Astrocyte of the cerebellum (primary cell): ENCODE measurements around the gene USP2.
A peak's percentile ranks its signal among the peaks of the same experiment; 100 is the strongest.

ENCODE experiments used
- DNase-seq: peaks from one replicate; pipeline ENCODE4 v3.0.0-alpha.2; 2011; ENCODE audit warnings: low read depth
- H3K4me3 ChIP-seq: 2 replicates; pipeline ENCODE4 v1.5.1; 2011; ENCODE audit warnings: mild to moderate bottlenecking, low read depth, low read length, moderate library complexity
- in situ Hi-C: cut with HindIII; loops from 2 replicates; pipeline ENCODE4 v1.10.0; 2017; ENCODE audit warnings: low sequenced_read_pairs
- TF ChIP-seq, protein P1 (sequence below): IDR thresholded peaks from 2 replicates; pipeline ENCODE4 v1.5.1; 2012; ENCODE audit warnings: low read length, low read depth, moderate library complexity, mild to moderate bottlenecking; ENCODE audit errors: missing control alignments

Gene USP2

DNA sequence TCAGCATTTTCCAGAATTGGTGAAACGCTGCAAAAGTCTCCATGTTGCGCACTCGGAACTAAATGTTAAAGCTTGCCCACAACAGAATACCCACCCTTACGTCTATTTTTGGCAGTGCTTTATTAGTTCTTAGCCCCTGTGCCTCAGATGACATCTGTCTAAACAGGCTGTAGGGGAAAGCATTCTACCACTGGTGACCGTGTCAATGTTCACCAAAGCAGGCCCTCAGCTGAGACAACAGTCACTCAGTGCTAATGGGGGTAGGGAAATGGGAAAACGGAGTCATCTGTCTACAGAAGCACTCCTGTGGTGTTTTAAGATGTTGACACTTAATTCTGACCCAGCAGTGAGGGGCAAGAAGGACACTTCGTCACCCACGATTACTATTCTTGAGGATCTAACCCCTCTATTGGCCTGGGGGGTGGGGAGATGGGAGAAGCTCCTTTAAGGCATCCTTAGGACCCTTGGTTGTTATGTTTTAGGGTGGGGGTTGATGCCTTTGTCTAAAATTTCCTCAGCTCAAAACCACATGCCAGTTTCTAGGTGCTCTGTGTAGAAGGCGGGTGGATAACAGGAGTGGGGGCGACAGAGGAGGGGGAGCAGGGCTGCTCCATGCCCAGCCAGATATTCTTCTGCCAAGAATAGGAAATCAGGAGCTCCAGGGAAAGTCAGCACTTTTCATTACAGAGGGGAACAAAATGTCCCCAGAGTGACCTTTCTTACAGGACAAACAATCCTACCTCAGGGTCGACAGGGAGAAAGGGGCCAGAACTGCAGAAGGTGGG, 19.4 kb downstream of the USP2 start:
- H3K4me3 ChIP-seq = no peak overlapping the region
- TF ChIP-seq, protein P1, sequence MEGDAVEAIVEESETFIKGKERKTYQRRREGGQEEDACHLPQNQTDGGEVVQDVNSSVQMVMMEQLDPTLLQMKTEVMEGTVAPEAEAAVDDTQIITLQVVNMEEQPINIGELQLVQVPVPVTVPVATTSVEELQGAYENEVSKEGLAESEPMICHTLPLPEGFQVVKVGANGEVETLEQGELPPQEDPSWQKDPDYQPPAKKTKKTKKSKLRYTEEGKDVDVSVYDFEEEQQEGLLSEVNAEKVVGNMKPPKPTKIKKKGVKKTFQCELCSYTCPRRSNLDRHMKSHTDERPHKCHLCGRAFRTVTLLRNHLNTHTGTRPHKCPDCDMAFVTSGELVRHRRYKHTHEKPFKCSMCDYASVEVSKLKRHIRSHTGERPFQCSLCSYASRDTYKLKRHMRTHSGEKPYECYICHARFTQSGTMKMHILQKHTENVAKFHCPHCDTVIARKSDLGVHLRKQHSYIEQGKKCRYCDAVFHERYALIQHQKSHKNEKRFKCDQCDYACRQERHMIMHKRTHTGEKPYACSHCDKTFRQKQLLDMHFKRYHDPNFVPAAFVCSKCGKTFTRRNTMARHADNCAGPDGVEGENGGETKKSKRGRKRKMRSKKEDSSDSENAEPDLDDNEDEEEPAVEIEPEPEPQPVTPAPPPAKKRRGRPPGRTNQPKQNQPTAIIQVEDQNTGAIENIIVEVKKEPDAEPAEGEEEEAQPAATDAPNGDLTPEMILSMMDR = no peak
- DNase-seq = no peak
- in situ Hi-C loops = loop anchor here (25.0 kb wide), 1 partner anchor 350 kb away; no protein-coding TSS in a partner anchor

DNA sequence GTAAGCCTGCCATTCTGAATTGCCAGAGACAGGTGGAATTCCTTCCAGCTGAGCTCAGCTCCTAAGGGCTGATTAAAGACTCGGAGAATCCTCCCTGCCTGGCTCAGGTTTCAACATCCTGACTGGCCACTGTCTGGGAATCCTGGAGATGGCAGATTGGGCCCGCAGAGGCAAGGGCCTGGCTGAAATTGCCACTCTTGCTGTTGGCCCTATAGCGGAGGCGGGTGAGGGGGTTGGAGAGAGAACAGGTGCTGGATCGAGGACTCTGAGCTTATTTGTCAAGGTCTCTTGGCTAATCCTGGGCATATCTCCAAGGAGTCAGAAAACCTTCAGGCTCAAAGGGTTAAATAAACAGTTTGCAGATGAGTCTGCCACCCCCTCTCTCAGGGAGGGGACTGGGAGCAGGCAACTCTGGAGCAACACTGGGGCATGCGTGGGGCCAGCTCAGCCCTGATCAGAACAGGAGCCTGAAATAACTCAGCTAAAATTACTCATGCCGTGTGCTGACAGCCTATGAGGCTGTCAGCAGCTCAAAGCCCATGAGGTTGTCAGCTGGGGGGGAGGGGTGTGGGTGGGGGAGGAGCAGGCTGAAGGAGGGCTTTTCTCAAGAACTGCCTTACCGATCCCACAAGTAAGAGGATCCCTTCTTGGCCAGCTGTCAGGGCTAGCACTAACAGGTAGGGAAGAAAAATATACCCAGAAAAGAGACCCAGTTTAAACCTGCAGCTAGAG, 20.3 kb downstream of the USP2 start:
- no peak for DNase-seq
- no peak overlapping the region for H3K4me3 ChIP-seq
- in situ Hi-C loops = loop anchor here (25.0 kb wide), 1 partner anchor 351 kb away; no protein-coding TSS in a partner anchor
- TF ChIP-seq, protein P1 = no peak

DNA sequence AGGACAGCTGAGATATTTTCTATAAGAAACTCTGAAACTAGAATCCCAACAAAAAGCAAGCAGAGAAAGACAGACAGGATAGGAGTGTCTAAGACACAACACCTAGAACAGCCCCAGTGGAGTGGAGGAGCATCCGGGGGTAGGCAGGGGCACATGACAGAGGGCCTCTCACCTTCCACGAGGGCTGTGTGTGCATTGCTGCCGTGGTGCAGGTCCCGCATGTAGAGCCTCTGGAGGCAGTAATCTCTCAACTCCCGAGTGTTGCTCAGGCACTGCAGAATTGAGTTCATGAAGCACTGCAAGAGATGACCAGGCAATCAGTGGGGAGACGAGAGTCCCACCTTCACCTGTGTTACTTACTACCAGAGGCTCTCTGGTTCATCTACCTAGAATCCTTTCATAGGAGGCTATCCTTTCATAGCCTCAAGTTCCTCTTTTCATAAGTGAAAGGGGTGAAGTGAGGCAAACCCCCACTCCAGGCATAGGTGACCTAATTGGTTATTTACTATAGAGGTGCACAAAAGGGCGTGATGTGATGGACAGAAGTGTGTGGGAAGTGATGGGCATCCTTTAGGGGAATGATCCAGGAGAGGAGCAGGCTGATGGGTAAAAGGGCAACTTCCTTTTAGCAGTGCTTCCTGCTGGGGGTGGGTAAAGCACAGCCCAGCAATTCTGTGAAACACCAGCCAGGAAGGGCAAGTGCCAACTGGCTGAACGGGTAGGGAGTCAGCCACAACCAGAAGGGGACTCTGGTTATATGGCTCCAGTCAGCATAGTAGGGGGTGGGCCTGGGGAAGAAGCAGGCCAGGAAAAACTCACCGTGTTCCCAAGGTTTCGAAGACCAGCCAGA, 21.9 kb downstream of the USP2 start:
- DNase-seq = no peak
- in situ Hi-C loops = loop anchor here (25.0 kb wide), 1 partner anchor 353 kb away; no protein-coding TSS in a partner anchor
- TF ChIP-seq, protein P1 = no peak
- H3K4me3 ChIP-seq = no peak overlapping the region

DNA sequence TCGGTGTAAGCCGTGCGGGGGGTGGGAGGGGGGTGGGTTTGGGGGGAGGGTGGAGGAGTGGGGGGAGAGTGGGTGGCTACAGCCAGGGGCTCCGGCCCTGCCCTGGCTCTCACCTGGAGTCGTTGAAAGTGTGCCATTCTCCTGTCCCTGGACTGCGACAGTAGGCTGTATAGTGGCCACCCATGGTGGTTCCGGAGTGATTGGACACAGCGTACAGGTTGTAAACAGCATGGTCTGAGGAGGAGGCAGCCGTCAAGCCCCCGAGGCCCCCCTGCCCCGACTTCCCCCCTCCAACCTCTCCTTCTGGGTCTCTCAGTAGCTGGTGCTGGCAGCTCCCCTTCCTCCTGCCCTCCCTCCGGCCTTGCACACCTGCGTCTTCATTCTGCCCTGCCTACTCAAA, 24.4 kb downstream of the USP2 start:
- in situ Hi-C loops = loop anchor here (25.0 kb wide), 1 partner anchor 355 kb away; no protein-coding TSS in a partner anchor
- H3K4me3 ChIP-seq = peak overlapping the region; percentile 53
- TF ChIP-seq, protein P1 = no peak
- DNase-seq = no peak

DNA sequence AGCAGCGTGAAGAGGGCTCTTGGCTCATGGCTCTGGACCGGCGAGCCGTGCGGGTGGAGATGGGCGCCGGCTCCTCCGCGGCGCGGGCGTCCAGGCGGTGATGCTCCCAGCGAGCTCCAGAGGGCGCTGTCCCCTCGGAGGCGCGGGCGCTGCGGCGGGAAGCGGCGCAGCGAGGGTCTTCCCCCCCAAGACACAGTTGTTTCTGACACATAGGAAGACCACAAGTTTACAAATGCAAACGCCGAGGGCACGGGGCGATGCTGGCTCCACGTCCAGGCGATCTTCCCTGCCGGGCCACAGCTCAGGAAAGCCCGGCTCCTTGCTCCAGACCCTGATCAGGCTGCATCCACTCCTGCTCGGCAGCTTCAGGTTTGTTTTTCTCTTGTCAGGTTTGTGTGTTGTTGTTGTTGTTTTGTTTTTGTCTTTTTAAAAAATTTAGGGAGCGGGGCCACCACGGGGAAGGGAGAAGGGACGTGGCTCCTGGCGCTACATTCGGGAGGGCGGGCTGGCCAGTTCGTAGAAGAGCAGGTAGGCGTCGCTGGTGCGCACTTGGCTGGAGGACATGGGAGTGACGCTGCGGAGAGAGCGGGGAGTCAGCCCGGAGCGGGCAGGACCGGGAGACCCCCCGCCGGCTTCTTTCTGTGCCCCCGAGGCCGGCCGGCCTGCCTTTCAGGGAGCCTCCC, 25.0 kb downstream of the USP2 start:
- no peak for DNase-seq
- in situ Hi-C loops = loop anchor here (25.0 kb wide), 1 partner anchor 356 kb away; no protein-coding TSS in a partner anchor
- peak overlapping the region; percentile 53 for H3K4me3 ChIP-seq

More for the DNA sequence above, 25.0 kb downstream of the USP2 start:
- TF ChIP-seq, protein P1 = peak; percentile 81
